Stimulated activated CD4-positive, alpha-beta T cell treated with anti-CD3 and anti-CD28 coated beads, Interleukin-15, amount 100 ng/mL, for 48 hours (primary cell): ENCODE data around the gene TUBB1.

Source experiments
- DNase-seq, 2 donors: peaks; one replicate each; pipeline ENCODE4 v3.0.0-alpha.2; 2020; ENCODE audit warnings: low read depth in 2 of 2

The TUBB1 gene

DNA sequence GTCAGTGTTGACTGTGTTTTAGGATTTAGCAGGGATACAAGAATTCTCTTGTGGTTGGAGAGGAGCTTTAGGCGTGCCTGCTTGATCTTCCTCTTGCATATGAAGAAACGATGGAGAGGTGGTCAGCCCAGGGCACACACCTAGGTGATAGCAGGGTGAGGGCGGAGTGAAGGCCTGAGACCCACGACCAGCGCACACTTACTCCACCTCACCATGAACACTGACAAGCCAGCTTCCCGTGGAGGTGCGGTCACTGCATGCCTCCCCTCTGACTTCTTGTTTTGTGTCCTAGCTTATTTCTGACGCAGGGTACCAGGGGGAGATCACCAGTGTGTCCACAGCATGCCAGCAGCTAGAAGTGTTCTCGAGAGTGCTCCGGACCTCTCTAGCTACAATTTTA lies 30.0 kb upstream of the TUBB1 start:
- no peak for DNase-seq

DNA sequence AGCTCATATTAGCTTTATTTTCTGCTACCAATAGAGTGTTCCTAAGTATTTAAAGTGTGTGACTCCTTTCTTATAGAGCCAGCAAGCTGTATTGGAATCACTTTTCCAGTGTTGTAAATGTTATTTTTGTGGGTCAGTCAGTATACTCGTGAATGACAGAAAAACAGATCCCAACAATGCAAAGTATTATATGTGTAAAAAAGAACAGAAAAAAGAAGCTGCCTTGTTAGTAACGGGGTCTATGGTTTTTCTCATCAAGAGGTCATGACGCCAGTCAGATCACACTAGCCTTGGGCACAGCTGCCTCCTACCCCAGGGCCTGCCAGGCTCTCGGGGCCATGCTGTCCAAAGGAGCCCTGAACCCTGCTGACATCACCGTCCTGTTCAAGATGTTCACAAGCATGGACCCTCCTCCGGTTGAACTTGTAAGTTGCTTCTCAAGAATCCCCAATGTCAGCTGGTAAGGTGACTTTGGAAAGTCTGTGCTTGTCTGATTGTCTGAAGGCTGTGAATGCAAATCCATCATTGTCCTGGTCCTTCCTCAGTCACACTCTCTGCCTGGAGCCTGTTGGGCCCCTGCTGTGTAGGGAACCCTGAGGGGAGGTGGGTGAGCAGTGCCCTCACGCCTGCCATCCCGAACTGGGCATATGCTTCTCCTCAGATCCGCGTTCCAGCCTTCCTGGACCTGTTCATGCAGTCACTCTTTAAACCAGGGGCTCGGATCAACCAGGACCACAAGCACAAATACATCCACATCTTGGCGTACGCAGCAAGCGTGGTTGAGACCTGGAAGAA lies 28.4 kb upstream of the TUBB1 start:
- DNase-seq, result no peak

DNA sequence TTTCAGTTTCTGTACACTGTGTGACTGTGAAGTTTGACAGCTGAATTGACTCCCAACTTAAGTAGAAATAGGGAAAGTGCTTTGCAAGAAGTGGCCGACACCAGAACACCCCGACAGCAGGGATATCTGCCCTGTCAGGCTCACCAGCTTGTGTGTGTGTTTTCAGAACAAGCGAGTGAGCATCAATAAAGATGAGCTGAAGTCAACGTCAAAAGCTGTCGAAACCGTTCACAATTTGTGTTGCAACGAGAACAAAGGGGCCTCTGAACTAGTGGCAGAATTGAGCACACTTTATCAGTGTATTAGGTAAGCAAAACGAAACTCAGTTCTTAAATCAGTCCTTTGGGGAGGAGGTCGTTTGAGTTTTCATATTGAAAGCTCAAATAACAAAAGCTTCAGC lies 27.5 kb upstream of the TUBB1 start:
- DNase-seq, result no peak

GRCh38 chr20:58992911-58993310 lies 26.3 kb upstream of the TUBB1 start:
- no peak for DNase-seq

- DNase-seq, result no peak
Observed at GRCh38 chr20:58993332-58994248, 25.6 kb upstream of the TUBB1 start.

GRCh38 chr20:58994390-58995159 lies 24.7 kb upstream of the TUBB1 start:
- no peak for DNase-seq

DNA sequence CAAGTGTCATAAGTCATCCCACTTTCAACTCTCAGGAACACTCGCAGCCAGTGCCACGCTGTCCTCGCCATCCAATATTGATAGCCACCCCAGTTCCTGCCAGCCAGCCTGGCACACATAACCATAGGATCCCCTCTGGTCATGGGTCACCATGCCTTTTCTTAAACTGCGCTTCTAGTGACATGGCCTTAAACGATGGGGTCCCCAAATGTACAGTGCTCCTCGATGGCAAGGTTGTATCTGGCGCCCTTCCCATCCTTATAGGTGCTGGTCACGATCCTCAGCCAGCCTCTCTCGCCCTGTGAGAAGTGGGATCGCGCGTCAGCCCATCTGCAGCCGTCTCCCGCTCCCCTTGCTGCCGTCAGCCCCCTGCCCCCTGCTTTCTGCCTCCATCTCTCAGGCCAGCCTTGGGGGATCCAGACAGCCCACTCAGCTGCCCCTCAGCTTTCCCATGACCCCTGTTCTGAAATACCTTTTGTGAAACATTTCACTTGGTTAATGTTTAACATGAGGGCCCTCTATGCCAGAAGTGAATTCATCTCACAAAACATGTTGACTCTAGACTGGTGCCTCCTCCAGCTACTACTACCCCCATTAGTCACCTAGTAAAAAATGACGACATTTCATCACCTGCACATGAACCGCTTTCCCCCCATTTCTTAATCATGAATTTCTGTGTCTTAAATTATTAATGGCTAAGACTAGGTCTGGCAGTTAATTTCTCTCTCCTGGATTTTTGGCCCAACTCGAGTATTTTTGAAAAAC lies 23.6 kb upstream of the TUBB1 start:
- no peak for DNase-seq

GRCh38 chr20:58996226-58996611 lies 23.0 kb upstream of the TUBB1 start:
- DNase-seq, result no peak

DNA sequence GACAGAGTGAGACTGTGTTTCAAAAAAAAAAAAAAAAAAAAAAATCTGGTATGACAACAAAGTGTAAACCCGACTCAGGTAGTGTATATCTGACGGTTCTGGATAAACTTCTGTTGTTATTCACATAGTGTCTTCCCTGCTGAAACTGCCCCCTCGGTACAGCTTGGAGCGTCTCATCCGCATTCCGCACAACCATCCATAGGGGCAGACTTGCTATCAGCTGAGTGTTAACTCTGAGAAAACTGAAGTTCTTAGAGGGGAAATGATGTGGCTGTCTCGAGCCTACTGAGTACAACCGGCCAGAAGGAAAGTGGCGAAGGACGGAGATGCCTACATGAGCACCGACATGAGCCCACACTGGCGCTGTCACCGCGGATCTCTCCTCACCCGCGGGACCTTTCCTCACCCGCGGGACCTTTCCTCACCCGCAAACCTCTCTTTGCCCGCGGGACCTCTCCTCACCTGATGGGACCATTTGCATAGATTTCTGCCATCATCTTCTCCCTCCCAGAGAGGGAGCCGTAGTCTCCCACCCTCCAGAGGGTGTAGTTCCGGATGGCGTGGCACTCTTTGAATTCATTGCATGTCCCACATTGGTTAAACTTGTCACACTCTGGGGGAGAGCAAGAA lies 22.0 kb upstream of the TUBB1 start:
- no peak for DNase-seq

GRCh38 chr20:58998656-58999055 lies 20.6 kb upstream of the TUBB1 start:
- DNase-seq, result no peak

GRCh38 chr20:59000326-59000725 lies 18.9 kb upstream of the TUBB1 start:
- no peak for DNase-seq

GRCh38 chr20:59001068-59001448 lies 18.2 kb upstream of the TUBB1 start:
- DNase-seq, result no peak

DNA sequence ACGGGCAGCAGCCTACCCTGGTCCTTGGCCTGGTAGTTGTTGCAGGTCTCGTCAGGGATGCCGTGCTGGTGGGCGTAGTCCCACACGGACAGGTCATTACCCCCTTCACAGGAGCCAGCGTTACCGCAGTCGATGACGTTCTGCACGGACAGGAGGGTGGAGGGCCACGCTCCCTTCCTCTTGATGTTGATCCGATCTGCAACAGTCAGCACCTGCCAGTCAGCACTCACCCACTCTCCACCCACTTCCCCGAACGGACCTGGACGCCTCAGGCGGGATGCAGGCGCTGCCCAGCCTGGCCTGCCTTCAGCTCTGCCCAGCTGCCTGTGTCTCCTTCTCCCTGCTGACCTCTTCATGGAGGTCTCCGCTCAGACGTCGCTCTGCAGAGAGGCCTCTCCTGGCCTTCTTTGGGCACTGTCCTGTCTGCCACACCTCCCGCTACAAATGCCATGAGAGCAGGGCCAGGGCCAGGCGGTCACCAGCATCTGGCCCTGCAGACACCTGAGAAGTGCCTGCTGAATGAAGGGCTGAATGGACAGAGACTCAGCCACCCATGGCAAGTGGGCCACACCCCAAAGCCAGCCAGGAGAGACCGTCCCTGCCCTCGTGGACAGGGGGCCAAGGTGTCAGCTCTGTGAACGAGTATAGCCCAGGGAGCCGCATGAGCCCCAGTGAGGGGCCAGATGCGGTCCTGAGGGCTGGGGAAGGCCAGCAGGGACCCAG lies 17.6 kb upstream of the TUBB1 start:
- DNase-seq, result no peak

DNA sequence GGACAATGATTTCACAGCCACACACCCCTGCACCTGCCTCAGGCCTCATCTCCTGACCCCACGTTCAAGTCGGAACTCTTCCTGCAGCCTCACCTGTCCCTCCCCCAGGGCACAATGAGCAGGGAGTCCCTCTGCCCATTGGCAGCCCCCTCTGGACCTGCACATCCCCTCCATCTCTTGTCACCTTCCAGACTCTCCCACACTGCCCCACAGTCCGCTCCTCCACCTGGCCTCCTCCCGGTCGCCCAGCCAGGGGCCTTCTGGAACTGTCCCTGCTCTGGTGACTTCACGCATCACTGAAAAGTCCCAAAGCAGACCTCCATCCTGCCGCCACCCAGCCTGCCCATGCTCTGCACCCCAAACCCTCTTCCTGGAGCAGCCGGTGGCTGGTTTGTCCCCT lies 16.8 kb upstream of the TUBB1 start:
- no peak for DNase-seq

DNA sequence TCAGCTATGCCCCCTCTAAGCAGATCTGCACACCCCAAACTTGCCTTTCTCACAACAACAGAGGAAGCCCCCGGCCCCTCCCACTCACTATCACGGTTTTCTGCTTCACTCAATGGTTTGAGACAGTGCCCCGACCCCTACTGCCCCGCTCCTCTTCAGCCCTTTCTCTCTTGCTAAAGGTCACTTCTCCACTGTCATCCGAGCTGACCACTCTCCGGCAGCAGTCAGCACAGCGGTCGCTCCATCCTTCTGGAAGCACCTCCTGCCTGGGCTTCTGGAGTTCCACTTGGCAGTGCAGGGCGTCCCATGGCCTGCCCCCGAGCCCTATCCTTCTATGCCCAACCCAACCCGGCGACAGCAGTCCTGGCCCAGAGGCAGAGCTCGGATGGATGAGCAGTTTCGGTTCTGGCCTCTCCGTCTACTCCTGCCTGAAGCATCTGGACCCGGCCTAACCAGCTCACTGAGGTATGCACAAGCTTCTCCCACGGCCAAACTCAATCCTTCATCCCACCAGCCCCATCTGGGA lies 16.3 kb upstream of the TUBB1 start:
- no peak for DNase-seq

DNA sequence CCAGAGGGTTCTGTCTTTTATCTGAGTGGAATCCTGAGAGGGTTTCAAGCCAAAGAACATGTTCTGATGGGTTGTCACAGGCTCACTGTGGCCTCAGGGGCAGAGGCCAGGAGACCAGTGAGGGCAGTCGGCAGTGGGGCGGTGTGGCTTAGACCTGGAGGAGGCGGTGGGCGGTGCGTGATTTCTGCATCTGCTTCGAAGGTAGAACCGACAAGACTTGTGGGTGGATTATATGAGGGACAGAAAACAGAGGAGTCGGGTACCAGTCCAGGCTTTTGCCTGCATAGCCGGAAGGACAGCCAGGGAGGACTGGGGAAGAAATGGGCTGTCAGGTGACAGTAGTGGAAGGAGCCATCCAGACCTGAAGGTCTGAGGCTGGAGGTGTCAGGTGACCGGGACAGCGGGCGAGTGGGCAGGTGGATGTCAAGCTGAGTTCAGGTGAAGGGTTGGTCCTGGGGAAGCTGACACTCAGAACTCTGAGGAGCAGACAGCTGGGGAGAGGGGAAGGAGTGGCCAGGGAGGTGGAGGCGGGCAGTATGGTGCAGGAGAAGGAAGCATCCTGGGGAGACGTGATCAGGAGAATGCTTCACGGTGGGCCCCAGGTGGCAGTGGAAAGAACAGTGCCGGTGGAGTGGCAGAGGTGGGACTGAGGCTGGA lies 15.3 kb upstream of the TUBB1 start:
- DNase-seq, result no peak

DNA sequence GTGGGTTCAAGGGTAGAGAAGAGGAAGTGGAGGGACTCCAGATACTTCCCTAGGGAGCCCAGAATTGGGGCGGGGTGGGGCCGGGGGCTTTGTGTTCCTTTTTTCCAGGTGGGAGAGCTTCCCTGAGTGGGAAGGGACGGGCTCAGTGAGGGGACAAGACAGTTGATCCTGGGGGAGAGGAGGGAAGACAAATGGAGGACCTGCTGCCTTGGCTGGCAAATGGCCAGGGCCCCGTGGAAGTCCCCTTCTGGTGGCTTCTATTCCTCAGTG lies 14.8 kb upstream of the TUBB1 start:
- no peak for DNase-seq

GRCh38 chr20:59004763-59005522 lies 14.3 kb upstream of the TUBB1 start:
- DNase-seq, result no peak

DNA sequence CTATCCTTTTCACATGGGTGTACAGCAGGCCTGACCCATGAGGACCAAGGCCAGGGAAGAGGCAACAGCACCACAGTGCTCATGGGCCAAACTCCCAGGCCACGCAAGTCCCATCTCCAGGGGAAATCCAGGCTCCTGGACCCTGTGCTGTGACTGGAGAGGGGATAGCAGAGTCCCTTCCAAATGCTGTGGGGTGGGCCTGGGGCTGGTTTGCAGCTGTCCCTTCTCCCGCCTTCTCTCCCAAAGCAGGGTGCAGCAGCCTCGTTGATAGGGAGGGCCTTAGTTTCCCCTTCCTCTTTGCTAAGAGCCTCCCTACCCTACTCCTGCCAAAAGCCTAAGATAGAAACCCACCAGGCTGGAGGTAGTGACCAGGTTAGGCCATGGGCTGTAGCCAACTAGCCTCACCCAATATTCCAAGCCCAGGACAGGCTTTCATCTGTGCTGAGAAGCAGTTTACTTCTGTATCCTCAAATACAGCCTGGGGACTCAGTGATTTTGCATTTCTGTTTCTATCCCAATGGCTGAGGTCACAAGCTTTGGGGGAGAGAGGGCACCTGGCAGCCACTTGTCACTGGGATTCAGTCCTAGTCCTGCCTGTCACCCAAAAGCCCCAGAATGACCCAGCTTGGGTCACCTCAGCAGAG lies 13.6 kb upstream of the TUBB1 start:
- DNase-seq, result no peak
